Adipose tissue (tissue), 3 donors: ENCODE measurements around the gene ZDHHC7. TPM values are rescaled to one million over a fixed set of nuclear protein-coding genes. Genes with fewer than 3 reads are reported as not detected.
"Not testable (repeated sequence)": the region's sequence is repeated elsewhere in the genome, so short reads cannot be mapped to it uniquely, and the experiment has no call there.

Experiments used
- H3K27ac ChIP-seq: one replicate; pipeline ENCODE4 v1.5.1; 2013; ENCODE audit warnings: low read depth, low read length
- WGBS, 3 donors: extraction: QIAGEN DNeasy Blood & Tissue Kit; methylation state at CpG; one replicate each; pipeline ENCODE4 v1.1.7; 2013; 5-methylcytosine and 5-hydroxymethylcytosine counted together
- polyA plus RNA-seq, 3 donors: library from polyadenylated mRNA; stranded (reverse); fragments of 200-250 nt; gene quantifications; one replicate each; pipeline ENCODE4 v1.2.3, GENCODE V29; 2013
- donor health status: healthy with polysubstance abuse.
- donor health status: Bipolar disorder and iron deficiency.
- donor health status: healthy.

The ZDHHC7 gene
- polyA plus RNA-seq, 3 donors: 13.3 to 29.0 (median 24.3) TPM

GRCh38 chr16:85046472-85046916 is 35.2 kb upstream of the ZDHHC7 start:
- 78 to 91% (median 83%) methylated on average over 8 of the region's 8 CpGs for WGBS, 3 donors
- H3K27ac ChIP-seq: no peak overlapping the region

GRCh38 chr16:85045641-85046471 is 34.5 kb upstream of the ZDHHC7 start:
- WGBS, 3 donors: 80 to 85% (median 80%) methylated on average over 22 to 23 of the region's 23 CpGs
- H3K27ac ChIP-seq: no peak overlapping the region

DNA sequence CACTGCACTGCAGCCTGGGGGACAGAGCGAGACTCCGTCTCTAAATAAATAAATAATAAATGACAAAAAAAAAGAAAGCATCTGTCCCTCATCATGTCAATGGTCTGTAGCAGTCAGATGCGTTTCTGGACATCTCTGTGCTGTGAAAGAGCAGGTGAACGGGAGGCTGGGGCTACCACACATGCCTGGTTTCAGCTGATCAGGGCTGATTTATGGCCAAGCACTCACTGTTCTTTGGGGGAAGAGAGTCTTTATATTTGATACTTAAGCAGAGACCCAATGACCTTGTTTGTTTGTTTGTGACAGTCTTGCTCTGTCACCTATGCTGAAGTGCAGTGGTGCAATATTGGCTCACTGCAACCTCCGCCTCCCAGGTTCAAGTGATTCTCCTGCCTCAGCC is 33.7 kb upstream of the ZDHHC7 start:
- no peak overlapping the region for H3K27ac ChIP-seq
- 97 to 99% (median 97%) methylated on average over 5 of the region's 5 CpGs for WGBS, 3 donors

DNA sequence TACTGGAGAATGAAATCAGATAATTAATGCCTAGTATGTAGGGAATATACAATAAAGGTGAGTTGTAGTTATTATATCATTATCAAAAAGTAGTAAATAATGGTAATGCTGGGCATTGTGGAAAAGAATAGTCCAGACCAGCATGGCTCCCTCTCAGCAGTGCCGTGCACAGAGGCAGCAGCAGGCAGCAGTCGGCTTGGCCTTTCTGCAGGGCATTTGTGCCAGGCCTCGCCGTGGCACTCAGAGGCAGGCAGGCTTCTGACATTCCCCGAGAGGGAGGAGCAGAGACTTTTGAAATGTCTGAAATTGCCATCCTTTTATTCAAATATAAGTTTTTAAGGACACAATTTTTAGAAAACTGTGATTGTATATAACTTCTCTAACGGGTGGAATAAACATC is 31.3 kb upstream of the ZDHHC7 start:
- no peak overlapping the region for H3K27ac ChIP-seq
- 79 to 87% (median 86%) methylated on average over 6 of the region's 6 CpGs for WGBS, 3 donors

DNA sequence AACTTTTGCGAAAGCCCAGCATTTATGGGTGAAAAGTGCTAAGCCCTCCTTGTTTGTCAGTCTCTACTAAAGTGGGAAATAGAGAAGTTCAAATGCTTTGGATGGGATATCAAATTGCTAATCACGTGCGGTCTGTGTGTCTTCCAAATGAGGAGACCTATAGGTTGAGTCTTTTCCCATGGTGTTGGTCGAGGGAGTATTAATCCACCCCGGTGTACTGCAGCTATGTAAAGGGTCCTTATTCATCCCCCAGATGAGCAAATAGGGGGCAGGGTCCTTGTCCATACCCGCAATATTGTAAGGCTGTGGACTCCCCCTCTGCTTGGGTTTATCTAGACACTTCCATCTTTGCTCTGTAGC is 30.8 kb upstream of the ZDHHC7 start:
- no peak overlapping the region for H3K27ac ChIP-seq
- 74 to 86% (median 76%) methylated on average over 6 of the region's 6 CpGs for whole genome bisulfite sequencing, 3 donors

- 79% methylated on average over 27 of the region's 27 CpGs for WGBS, 3 donors
- no peak overlapping the region for H3K27ac ChIP-seq
Observed at GRCh38 chr16:85041219-85042166, 30.2 kb upstream of the ZDHHC7 start.

GRCh38 chr16:85040685-85041084 is 29.4 kb upstream of the ZDHHC7 start:
- 71 to 82% (median 82%) methylated on average over 6 of the region's 6 CpGs for WGBS, 3 donors
- no peak overlapping the region for H3K27ac ChIP-seq

- H3K27ac ChIP-seq: no peak overlapping the region
- WGBS, 3 donors: 87 to 90% (median 87%) methylated on average over 5 of the region's 5 CpGs
Observed at GRCh38 chr16:85037721-85038120, 26.4 kb upstream of the ZDHHC7 start.

DNA sequence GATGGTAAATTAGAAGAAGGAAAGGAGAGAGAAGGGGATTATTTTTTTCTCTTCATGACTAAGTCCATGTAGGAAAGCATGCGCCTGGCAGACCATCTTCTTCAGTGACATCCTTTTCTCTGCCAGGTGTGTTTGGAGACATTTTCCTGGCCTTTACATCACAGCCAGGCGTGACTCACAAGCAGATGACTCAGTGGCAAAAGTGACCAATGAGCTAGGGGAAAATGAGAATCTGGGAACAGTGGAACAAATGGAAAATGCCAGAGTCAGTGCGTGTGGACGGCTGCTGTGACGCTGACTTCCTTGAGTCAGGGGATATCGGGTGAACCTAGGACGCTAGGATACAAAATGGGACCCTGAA is 25.7 kb upstream of the ZDHHC7 start:
- WGBS, 3 donors: 82 to 94% (median 85%) methylated on average over 7 of the region's 7 CpGs
- H3K27ac ChIP-seq: no peak overlapping the region

- H3K27ac ChIP-seq: no peak overlapping the region
- WGBS, 3 donors: 73 to 86% (median 78%) methylated on average over 15 of the region's 15 CpGs
Observed at GRCh38 chr16:85036236-85037049, 25.1 kb upstream of the ZDHHC7 start.

DNA sequence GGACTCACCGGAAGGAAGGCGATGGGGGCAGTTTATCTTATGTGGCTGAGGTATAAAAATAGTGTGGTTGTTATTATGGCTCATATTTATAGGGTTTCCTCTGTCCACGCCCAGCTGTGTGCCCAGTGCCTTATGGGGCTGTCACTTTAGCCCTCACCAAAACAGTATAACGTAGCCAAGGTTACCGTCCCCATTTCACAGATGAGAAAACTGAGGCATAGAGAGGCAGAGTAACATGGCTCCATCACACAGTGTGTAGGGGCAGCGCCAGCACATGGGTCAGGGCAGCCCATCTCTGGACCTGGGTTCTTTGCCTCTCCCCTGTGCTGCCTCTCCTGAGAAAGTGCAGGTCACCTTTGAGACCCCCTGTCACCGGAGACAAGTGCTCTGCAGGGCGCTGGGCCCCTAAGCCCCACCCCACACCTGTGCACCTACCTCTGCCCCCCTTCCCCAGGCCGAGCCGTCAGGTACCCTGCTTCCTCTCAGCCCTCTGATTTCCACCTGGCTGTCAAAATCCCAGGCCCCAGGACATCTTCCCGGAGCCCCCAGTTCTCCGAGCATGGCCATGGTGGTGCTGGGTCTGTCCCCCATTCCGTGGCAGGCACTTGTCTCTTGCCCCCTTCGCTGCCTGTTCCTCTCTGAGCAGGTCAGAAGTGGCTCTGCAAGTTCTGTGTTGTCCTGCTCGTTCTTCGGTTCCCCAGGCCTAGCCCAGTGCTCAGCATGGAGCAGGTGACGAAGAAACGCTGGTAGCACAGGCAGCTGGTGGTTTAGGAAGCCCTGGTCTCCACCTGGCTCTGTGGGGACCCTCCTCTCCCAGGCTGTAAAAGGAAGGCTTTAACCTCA is 23.5 kb upstream of the ZDHHC7 start:
- H3K27ac ChIP-seq: no peak overlapping the region

DNA sequence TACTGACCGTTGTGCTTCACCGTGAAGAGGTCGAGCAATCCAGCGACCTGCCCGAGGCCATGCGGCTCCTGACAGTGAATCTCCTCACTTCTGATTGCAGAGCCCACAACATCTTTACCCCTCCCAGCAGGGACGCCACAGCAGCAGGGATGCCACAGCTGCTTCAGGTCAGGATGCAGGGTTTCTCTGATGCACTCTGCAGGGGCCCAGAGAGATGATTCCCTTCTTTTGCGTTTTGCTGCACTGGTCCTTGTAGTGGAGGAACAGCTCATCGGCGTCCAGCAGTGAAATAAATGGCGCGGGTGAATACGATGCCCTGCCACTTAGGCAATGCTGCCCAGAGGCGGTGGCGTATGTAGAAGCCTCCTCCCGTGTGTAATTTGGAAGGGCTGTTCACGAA is 21.8 kb upstream of the ZDHHC7 start:
- H3K27ac ChIP-seq: no peak overlapping the region
- WGBS, 3 donors: 89 to 94% (median 93%) methylated on average over 17 of the region's 17 CpGs

More for the DNA sequence above, 23.5 kb upstream of the ZDHHC7 start:
- WGBS, 3 donors: 90 to 92% (median 91%) methylated on average over 18 of the region's 18 CpGs

DNA sequence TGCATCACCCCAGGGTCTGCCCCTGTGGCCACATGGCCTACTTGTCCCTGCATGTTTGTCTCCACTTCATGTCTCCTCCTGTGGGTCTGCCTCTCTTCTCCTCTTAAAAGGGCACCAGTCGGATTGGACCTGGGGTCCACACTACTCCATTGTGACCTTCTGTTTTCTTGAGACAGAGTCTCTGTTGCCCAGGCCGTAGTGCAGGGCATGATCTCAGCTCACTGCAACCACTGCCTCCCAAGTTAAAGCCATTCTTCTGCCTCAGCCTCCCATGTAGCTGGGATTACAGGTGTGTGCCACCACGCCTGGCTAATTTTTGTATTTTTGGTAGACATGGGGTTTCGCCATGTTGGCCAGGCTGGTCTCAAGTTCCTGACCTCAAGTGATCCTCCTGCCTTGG is 20.9 kb upstream of the ZDHHC7 start:
- not testable (repeated sequence) for H3K27ac ChIP-seq
- WGBS, 3 donors: 95 to 99% (median 99%) methylated on average over 4 of the region's 4 CpGs

- no peak overlapping the region for H3K27ac ChIP-seq
- 68 to 75% (median 73%) methylated on average over 5 of the region's 5 CpGs for WGBS, 3 donors
Observed at GRCh38 chr16:85031451-85031850, 20.1 kb upstream of the ZDHHC7 start.

DNA sequence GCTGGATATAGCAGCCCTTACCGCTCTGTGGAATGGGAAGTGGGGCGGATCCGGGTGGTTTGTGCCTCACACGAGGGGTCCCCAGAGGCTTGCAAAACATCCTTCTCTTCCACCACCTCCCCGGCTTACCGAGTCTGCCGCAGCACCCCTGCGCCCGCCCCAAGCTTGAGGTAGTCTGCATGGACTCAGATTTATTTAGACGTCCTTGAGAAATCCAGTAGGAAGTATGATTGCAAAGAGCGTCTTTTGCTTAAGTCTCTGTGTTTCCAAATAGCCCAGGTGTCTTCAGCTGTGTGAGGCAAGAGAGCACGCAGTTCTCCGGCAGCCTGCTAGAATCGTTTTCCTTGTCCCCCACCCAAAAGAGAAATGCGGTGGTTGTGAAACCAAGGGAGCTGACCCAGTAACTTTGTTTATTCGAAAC is 18.7 kb upstream of the ZDHHC7 start:
- WGBS, 3 donors: 50 to 80% (median 51%) methylated on average over 16 of the region's 16 CpGs

GRCh38 chr16:85029408-85029784 is 18.1 kb upstream of the ZDHHC7 start:
- no peak overlapping the region for H3K27ac ChIP-seq
- WGBS, 3 donors: 23 to 38% (median 27%) methylated on average over 4 of the region's 4 CpGs

More for the DNA sequence above, 18.7 kb upstream of the ZDHHC7 start:
- no peak overlapping the region for H3K27ac ChIP-seq

GRCh38 chr16:85028685-85029407 is 17.5 kb upstream of the ZDHHC7 start:
- WGBS, 3 donors: 18 to 29% (median 19%) methylated on average over 17 of the region's 17 CpGs
- no peak overlapping the region for H3K27ac ChIP-seq
